ENCODE results near the gene KCND3.

- TF ChIP-seq CTCF (conservative IDR thresholded peaks at IDR 0.05; ENCODE audit: low read depth in 2 of 2) (no peak), EZH2 (IDR thresholded peaks at IDR 0.05; ENCODE audit: low read depth, unreplicated experiment) (no peak), POLR2AphosphoS5 (IDR thresholded peaks at IDR 0.05; ENCODE audit: low read depth) (no peak), ZNF331 (CRISPR knock-in tag; IDR thresholded peaks at IDR 0.05; ENCODE audit: low read depth) (no peak), CREB1 (CRISPR knock-in tag; IDR thresholded peaks at IDR 0.05; ENCODE audit: low read depth) (no peak), EZH2phosphoT487 (IDR thresholded peaks at IDR 0.05; ENCODE audit: unreplicated experiment) (no peak), STAT1 (IDR thresholded peaks at IDR 0.05; ENCODE audit: unreplicated experiment) (no peak)
- TF ChIP-seq, protein P1, sequence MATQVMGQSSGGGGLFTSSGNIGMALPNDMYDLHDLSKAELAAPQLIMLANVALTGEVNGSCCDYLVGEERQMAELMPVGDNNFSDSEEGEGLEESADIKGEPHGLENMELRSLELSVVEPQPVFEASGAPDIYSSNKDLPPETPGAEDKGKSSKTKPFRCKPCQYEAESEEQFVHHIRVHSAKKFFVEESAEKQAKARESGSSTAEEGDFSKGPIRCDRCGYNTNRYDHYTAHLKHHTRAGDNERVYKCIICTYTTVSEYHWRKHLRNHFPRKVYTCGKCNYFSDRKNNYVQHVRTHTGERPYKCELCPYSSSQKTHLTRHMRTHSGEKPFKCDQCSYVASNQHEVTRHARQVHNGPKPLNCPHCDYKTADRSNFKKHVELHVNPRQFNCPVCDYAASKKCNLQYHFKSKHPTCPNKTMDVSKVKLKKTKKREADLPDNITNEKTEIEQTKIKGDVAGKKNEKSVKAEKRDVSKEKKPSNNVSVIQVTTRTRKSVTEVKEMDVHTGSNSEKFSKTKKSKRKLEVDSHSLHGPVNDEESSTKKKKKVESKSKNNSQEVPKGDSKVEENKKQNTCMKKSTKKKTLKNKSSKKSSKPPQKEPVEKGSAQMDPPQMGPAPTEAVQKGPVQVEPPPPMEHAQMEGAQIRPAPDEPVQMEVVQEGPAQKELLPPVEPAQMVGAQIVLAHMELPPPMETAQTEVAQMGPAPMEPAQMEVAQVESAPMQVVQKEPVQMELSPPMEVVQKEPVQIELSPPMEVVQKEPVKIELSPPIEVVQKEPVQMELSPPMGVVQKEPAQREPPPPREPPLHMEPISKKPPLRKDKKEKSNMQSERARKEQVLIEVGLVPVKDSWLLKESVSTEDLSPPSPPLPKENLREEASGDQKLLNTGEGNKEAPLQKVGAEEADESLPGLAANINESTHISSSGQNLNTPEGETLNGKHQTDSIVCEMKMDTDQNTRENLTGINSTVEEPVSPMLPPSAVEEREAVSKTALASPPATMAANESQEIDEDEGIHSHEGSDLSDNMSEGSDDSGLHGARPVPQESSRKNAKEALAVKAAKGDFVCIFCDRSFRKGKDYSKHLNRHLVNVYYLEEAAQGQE (IDR thresholded peaks at IDR 0.05; ENCODE audit: unreplicated experiment): no peak
- TF ChIP-seq, protein P2, sequence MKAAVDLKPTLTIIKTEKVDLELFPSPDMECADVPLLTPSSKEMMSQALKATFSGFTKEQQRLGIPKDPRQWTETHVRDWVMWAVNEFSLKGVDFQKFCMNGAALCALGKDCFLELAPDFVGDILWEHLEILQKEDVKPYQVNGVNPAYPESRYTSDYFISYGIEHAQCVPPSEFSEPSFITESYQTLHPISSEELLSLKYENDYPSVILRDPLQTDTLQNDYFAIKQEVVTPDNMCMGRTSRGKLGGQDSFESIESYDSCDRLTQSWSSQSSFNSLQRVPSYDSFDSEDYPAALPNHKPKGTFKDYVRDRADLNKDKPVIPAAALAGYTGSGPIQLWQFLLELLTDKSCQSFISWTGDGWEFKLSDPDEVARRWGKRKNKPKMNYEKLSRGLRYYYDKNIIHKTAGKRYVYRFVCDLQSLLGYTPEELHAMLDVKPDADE (IDR thresholded peaks at IDR 0.05): no peak
These were observed 121.5 kb downstream of the KCND3 start for GRCh38 chr1:111867868-111868440.
